Activated CD4-positive, alpha-beta T cell treated with anti-CD3 and anti-CD28 coated beads for 4 hours (primary cell): ENCODE data around the gene MBOAT7.
"Not testable (repeated sequence)": the region's sequence is repeated elsewhere in the genome, so short reads cannot be mapped to it uniquely, and the experiment has no call there.

Experiments
- DNase-seq, 2 donors: peaks; one replicate each; pipeline ENCODE4 v3.0.0-alpha.2; 2020

MBOAT7 gene

GRCh38 chr19:54208784-54209057 lies 19.3 kb upstream of the MBOAT7 start:
- DNase-seq: no peak

GRCh38 chr19:54207983-54208783 lies 18.8 kb upstream of the MBOAT7 start:
- peak in 1 of 2 donors; percentile 45 for DNase-seq

- no peak for DNase-seq
Observed at GRCh38 chr19:54207676-54207982, 18.2 kb upstream of the MBOAT7 start.

- not testable (repeated sequence) for DNase-seq
Observed at GRCh38 chr19:54207193-54207592, 17.8 kb upstream of the MBOAT7 start.

GRCh38 chr19:54206831-54207177 lies 17.4 kb upstream of the MBOAT7 start:
- no peak for DNase-seq

GRCh38 chr19:54206030-54206830 lies 16.9 kb upstream of the MBOAT7 start:
- no peak for DNase-seq

- DNase-seq: no peak
Observed at GRCh38 chr19:54204767-54205468, 15.5 kb upstream of the MBOAT7 start.

- no peak for DNase-seq
Observed at GRCh38 chr19:54203151-54203611, 13.8 kb upstream of the MBOAT7 start.

- DNase-seq: no peak
Observed at GRCh38 chr19:54201980-54202379, 12.6 kb upstream of the MBOAT7 start.

- no peak for DNase-seq
Observed at GRCh38 chr19:54201172-54201701, 11.9 kb upstream of the MBOAT7 start.

- no peak for DNase-seq
Observed at GRCh38 chr19:54199401-54199800, 10.0 kb upstream of the MBOAT7 start.

GRCh38 chr19:54197121-54197520 lies 7.7 kb upstream of the MBOAT7 start:
- no peak for DNase-seq

GRCh38 chr19:54196536-54196935 lies 7.2 kb upstream of the MBOAT7 start:
- DNase-seq: no peak

GRCh38 chr19:54194463-54194862 lies 5.1 kb upstream of the MBOAT7 start:
- not testable (repeated sequence) for DNase-seq

- DNase-seq: no peak
Observed at GRCh38 chr19:54193011-54193410, 3.6 kb upstream of the MBOAT7 start.

GRCh38 chr19:54191811-54192453 lies 2.6 kb upstream of the MBOAT7 start:
- no peak for DNase-seq

GRCh38 chr19:54191011-54191810 lies 1.8 kb upstream of the MBOAT7 start, which contains the start of gene TSEN34:
Gene TSEN34 (plus strand): TSS chr19:54191308. CDS start chr19:54191365, 57 bp downstream.
- peak; percentile 31 to 89 for DNase-seq

GRCh38 chr19:54190503-54191010 lies 1.2 kb upstream of the MBOAT7 start:
- peak; percentile 100 for DNase-seq

- peak; percentile 100 for DNase-seq
Observed at GRCh38 chr19:54189735-54190502, 539 bp upstream of the MBOAT7 start.

- DNase-seq: peak; percentile 63 to 70
Observed at GRCh38 chr19:54188215-54188871, 1.0 kb downstream of the MBOAT7 start.
